GM12865 (cell line): Measurements from ENCODE around the gene FEZ2.
"Not testable (repeated sequence)": the region's sequence is repeated elsewhere in the genome, so short reads cannot be mapped to it uniquely, and the experiment has no call there.

ENCODE experiments used
- DNase-seq: peaks from one replicate; pipeline ENCODE4 v3.0.0; 2010; ENCODE audit warnings: low read depth
- H3K4me3 ChIP-seq: 2 replicates; pipeline ENCODE4 v1.5.1; 2011; ENCODE audit warnings: mild to moderate bottlenecking, low read depth, low read length, control low read depth
- TF ChIP-seq, protein P1 (sequence below): IDR thresholded peaks from 2 replicates; pipeline ENCODE4 v1.5.1; 2011; ENCODE audit warnings: low read length, control low read depth, low read depth, inconsistent platforms; ENCODE audit not compliant: insufficient read depth; ENCODE audit errors: missing control alignments

The FEZ2 gene

DNA sequence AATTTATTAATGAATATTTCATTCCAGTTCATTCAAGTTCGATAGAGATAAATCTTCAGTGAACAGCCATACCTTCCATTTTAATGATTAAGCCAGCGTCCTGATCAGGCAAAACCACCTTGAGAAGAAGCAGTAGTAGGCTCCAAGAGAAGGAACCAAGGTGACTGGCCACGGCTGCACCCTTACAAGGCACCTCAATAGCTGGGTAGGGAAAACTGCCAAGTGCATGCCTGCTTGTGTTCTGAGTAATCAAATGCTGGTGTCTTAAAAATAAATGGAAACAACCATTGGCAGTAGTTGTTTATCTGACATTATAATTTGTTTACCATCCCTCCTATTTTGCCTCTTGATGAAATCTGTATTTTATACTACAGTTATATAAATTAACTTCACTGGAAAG lies 10.0 kb upstream of the FEZ2 start:
- DNase-seq = no peak
- TF ChIP-seq, protein P1, sequence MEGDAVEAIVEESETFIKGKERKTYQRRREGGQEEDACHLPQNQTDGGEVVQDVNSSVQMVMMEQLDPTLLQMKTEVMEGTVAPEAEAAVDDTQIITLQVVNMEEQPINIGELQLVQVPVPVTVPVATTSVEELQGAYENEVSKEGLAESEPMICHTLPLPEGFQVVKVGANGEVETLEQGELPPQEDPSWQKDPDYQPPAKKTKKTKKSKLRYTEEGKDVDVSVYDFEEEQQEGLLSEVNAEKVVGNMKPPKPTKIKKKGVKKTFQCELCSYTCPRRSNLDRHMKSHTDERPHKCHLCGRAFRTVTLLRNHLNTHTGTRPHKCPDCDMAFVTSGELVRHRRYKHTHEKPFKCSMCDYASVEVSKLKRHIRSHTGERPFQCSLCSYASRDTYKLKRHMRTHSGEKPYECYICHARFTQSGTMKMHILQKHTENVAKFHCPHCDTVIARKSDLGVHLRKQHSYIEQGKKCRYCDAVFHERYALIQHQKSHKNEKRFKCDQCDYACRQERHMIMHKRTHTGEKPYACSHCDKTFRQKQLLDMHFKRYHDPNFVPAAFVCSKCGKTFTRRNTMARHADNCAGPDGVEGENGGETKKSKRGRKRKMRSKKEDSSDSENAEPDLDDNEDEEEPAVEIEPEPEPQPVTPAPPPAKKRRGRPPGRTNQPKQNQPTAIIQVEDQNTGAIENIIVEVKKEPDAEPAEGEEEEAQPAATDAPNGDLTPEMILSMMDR = no peak
- no peak overlapping the region for H3K4me3 ChIP-seq

DNA sequence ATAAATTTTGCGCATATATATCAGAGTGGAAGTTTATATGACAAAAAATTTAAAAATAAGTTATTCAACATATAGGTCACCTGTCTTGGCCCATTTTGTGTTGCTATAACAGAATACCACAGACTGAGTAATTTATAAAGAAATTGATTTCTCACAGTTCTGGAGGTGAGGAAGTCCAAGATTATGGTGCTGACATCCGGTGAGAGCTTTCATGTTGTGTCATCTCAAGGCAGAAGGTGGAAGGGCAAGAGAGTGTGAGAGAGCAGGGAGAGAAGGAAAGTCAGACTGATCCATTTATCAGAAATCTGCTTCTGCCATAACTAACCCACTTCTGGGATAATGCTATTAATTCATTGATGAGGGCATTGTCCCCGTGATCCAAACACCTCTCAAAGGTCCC lies 9.0 kb upstream of the FEZ2 start:
- DNase-seq = no peak
- TF ChIP-seq, protein P1 = no peak
- no peak overlapping the region for H3K4me3 ChIP-seq

DNA sequence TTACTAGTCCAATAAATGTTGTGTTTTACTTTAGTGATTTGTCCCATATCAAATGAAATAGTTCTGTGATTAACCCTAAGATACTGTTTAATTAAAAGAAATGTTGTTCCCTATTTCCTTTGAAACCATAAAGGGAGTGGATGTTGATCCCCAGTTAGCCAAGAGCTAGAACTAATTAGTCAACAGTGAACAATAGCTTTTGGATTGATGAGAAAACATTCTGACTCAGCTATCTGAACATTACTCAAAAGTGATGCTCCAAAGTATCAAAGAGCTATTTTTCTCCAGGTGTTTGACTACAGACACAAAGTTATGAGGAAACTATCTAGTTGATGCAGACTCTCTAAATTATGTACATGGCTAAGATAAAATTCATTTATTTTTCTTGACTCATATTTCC lies 7.3 kb upstream of the FEZ2 start:
- H3K4me3 ChIP-seq = no peak overlapping the region
- TF ChIP-seq, protein P1 = no peak
- DNase-seq = no peak

DNA sequence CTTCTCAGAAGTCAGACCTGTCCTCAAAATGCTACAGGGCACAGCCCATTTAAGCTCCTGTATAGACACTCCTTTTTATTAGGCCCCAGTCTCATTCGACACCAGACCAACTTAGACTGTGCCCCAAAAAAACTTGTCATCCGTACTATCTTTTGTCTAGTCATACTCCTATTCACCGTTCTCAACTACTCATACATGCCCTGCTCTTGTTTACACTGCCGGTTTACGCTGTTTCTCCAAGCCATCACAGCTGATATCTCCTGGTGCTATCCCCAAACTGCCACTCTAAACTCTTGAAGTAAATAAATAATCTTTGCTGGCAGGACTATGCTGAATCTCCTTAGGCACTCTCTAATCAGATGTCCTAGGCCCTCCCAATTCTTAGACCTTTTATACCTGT lies 5.7 kb upstream of the FEZ2 start:
- not testable (repeated sequence) for DNase-seq, H3K4me3 ChIP-seq

DNA sequence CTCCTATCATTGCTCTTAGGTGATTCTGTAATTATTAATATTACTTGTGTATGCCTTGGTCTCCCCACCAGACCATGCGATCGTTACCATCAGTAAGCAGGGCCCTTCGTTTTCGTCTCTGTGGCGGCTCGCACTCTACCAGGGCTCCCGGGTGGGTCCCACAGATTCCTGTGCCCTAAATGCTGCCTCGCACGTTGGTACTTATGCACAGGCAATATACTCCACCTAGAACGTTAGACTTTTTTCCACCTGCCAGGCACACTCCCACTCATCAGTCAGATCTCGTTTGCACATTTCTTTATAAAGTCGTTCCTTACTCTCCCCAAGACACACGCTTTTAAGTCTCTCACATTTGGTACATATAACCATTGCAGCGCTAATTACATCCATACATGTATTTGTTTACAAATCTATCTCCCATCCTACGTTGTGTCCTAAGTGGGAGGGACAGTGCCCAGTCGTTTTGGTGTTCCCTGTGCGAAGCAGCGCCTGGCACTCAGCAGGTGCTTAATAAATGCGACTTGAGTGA lies 901 bp downstream of the FEZ2 start:
- peak overlapping the region; percentile 78 for H3K4me3 ChIP-seq
- DNase-seq = no peak
- TF ChIP-seq, protein P1 = no peak

DNA sequence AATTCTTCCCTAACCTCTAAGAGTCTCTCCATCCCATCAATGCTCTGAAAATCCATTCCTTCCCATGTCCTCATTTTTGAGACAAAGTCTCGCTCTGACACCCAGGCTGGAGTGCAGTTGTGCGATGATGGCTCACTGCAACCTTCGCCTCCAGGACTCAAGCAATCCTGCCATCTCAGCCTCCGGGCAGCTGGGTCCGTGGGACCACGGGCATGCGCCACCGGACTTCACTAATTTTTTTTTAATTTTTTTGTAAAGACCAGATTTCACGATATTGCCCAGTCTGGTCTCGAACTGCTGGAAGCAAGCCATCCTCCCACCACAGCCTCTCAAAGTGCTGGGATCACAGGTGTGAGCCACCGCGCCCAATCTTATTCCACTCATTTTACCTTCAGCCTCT lies 1.6 kb downstream of the FEZ2 start:
- TF ChIP-seq, protein P1 = no peak
- H3K4me3 ChIP-seq = peak overlapping the region; percentile 78; the same call in 1 of the 2 replicates
- no peak for DNase-seq

DNA sequence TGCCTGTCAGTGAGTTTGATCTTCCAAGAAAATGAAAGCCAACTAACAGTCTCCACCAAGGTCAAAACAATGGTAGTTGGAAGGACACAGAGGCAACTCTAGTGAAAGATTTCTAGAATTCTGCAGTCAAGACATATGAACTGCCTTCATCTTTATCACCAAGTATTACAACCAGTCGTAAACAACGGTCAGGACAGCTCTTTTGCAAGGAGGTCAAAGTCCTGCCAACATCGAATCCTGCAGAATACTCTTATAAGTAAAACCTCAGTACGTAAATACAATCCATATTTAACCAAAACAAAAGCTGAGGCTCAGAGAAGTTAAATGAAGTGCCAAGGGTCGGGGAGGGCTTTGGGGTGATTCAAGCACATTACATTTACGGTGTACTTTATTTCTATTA lies 3.1 kb downstream of the FEZ2 start:
- H3K4me3 ChIP-seq = no peak overlapping the region
- TF ChIP-seq, protein P1 = no peak
- DNase-seq = no peak
